GM12878 (cell line): ENCODE results near the gene OAF. TPM values are rescaled to one million over a fixed set of nuclear protein-coding genes. Genes with fewer than 3 reads are reported as not detected.

Experiments used
- CBX5 ChIP-seq: sonication (generic); IDR thresholded peaks from 2 replicates; pipeline ENCODE4 v1.6.1; 2016; ENCODE audit warnings: low read depth, moderate library complexity, mild to moderate bottlenecking, inconsistent platforms
- EGR1 ChIP-seq, 2 experiments: IDR thresholded peaks; 1 replicate in 1 of 2; 2 replicates in 1 of 2; pipeline ENCODE4 v1.6.1; 2011 to 2012; ENCODE audit warnings: low read depth in 2 of 2, low read length in 2 of 2, borderline replicate concordance in 1 of 2, mild to moderate bottlenecking in 1 of 2, moderate library complexity in 1 of 2
- IRF4 ChIP-seq: IDR thresholded peaks from 2 replicates; pipeline ENCODE4 v1.6.1; 2011; ENCODE audit warnings: low read depth, low read length
- JUND ChIP-seq: IDR thresholded peaks from 2 replicates; pipeline ENCODE4 v1.6.1; 2012; ENCODE audit warnings: low read depth, mild to moderate bottlenecking, low read length, improper control_type of control experiment, moderate library complexity
- MEF2A ChIP-seq: IDR thresholded peaks from 2 replicates; pipeline ENCODE4 v1.6.1; 2011; ENCODE audit warnings: low read depth, mild to moderate bottlenecking, low read length, moderate library complexity; ENCODE audit not compliant: insufficient read depth
- NFIC ChIP-seq: IDR thresholded peaks from 2 replicates; pipeline ENCODE4 v1.6.1; 2012; ENCODE audit warnings: low read depth, mild to moderate bottlenecking, inconsistent platforms, low read length, moderate library complexity
- NFYB ChIP-seq: IDR thresholded peaks from 2 replicates; pipeline ENCODE4 v1.6.1; 2011; ENCODE audit warnings: low read depth, mild to moderate bottlenecking, low read length, improper control_type of control experiment, moderate library complexity; ENCODE audit not compliant: insufficient read depth
- POLR2AphosphoS2 ChIP-seq: IDR thresholded peaks from 2 replicates; pipeline ENCODE4 v1.6.1; 2011; ENCODE audit warnings: low read depth, mild to moderate bottlenecking, low read length, improper control_type of control experiment, moderate library complexity
- RCOR1 ChIP-seq: conservative IDR thresholded peaks from 2 replicates; pipeline ENCODE4 v1.6.1; 2012; ENCODE audit warnings: low read depth, low read length, improper control_type of control experiment
- RFX5 ChIP-seq: IDR thresholded peaks from 2 replicates; pipeline ENCODE4 v1.6.1; 2011; ENCODE audit warnings: low read depth, low read length, improper control_type of control experiment
- SIX5 ChIP-seq: IDR thresholded peaks from 2 replicates; pipeline ENCODE4 v1.6.1; 2011; ENCODE audit warnings: mild to moderate bottlenecking, low read depth, low read length, moderate library complexity; ENCODE audit not compliant: severe bottlenecking
- SREBF1 ChIP-seq: IDR thresholded peaks from 2 replicates; pipeline ENCODE4 v1.6.1; 2012; ENCODE audit warnings: mild to moderate bottlenecking, low read length
- STAT1 ChIP-seq: fragments of 450-650 bp; conservative IDR thresholded peaks from 2 replicates; pipeline ENCODE4 v1.6.1; 2014; ENCODE audit warnings: antibody characterized with exemption, mild to moderate bottlenecking
- STAT3 ChIP-seq: IDR thresholded peaks from 2 replicates; pipeline ENCODE4 v1.6.1; 2011; ENCODE audit warnings: low read depth, low read length, improper control_type of control experiment
- SUPT20H ChIP-seq: IDR thresholded peaks from 2 replicates; pipeline ENCODE4 v1.6.1; 2011; ENCODE audit warnings: low read depth, mild to moderate bottlenecking, low read length, moderate library complexity, borderline replicate concordance; ENCODE audit not compliant: control insufficient read depth
- TCF7 ChIP-seq: IDR thresholded peaks from 2 replicates; pipeline ENCODE4 v1.6.1; 2014; ENCODE audit warnings: antibody characterized with exemption, borderline replicate concordance
- YBX1 ChIP-seq: fragments of 450-650 bp; IDR thresholded peaks from 2 replicates; pipeline ENCODE4 v1.6.1; 2016; ENCODE audit warnings: antibody characterized with exemption
- ZSCAN29 ChIP-seq: fragments of 450-650 bp; IDR thresholded peaks from 2 replicates; pipeline ENCODE4 v1.6.1; 2017; ENCODE audit warnings: mild to moderate bottlenecking, moderate library complexity
- polyA plus RNA-seq, 11 experiments: library from polyadenylated mRNA; depleted of rRNA in 4 of 11; unstranded in 6 of 11; stranded (reverse) in 5 of 11; fragments of >200 nt; fragmentation: Nextera tagmentation in 4 of 11; fragmentation: Illumina TruSeq in 1 of 11; extraction: Ambion mirVana in 4 of 11; extraction: Trizol in 1 of 11; gene quantifications; 1 replicate in 1 of 11; 2 replicates in 10 of 11; pipeline versions ENCODE4 v1.2.1 to v1.2.3, GENCODE V29; 2011 to 2016; ENCODE audit warnings: inconsistent platforms in 2 of 11, missing spikeins in 2 of 11, low read depth in 1 of 11
- total RNA-seq, 4 experiments: library from RNA; depleted of rRNA in 3 of 4; stranded (reverse); fragments of >200 nt in 3 of 4; fragmentation: Illumina TruSeq in 1 of 4; extraction: Trizol in 1 of 4; gene quantifications; 2 replicates each; pipeline versions ENCODE4 v1.2.1 to v1.2.3, GENCODE V29; 2013 to 2021
- TF ChIP-seq, protein P1 (sequence below): IDR thresholded peaks from 2 replicates; pipeline ENCODE4 v1.6.1; 2012; ENCODE audit warnings: low read length, inconsistent platforms
- TF ChIP-seq, protein P2 (sequence below): fragments of 450-650 bp; IDR thresholded peaks from 2 replicates; pipeline ENCODE4 v1.6.1; 2017; ENCODE audit warnings: mild to moderate bottlenecking, moderate library complexity
- TF ChIP-seq, protein P3 (sequence below): fragments of 450-650 bp; IDR thresholded peaks from 2 replicates; pipeline ENCODE4 v1.6.1; 2017; ENCODE audit warnings: low read depth, mild to moderate bottlenecking, moderate library complexity

OAF gene
- total and polyA plus RNA-seq, 10 of the 15 experiments (the other 5 are each of a cell fraction or from before 2014, with no cell fraction given), result 0.10 to 4.7 (median 1.1) TPM

DNA sequence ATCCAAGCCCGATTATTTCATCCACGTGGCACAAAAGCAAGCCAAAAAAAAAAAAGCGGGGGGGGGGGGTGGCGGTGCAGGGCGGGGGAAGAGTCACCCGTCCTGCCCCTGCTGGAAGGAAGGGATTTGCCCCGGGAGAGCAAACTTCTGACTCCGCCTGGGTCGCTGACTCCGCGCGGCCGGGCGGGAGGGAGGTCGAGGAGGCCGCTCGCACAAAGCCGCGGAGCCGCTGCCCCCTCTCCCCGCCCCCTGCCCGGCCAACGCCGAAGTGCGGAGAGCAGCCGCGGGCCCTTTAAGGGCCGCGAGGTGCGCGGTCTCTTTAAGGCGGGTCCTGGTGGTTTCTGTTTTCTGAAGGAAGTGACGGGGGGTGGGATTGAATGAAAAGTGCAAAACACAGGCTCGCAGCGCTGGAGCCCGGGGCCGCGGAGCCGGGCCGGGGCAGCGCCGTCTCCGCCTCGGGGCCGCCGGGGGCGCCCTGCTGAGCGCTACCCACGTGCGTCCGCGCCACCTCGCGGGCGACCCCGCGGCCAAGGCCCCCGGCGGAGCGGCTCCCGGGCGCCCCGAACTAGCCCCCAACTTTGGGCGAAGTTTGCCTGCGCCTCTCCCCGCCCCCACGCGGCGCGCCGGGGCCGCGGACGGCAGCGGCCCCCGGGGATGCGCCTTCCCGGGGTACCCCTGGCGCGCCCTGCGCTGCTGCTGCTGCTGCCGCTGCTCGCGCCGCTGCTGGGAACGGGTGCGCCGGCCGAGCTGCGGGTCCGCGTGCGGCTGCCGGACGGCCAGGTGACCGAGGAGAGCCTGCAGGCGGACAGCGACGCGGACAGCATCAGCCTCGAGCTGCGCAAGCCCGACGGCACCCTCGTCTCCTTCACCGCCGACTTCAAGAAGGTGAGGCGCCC, at the start of gene OAF (continued):
- TF ChIP-seq SIX5 (no peak), CBX5 (no peak), POLR2AphosphoS2 (no peak), ZSCAN29 (no peak), EGR1 (IDR thresholded peaks at IDR 0.05; ENCODE audit: borderline replicate concordance in 1 of 2, low read depth in 2 of 2, low read length in 2 of 2) (0 out of 3 replicates have a peak, but pooled peaks of 1 of the 2 experiments have one; percentile 34), STAT3 (no peak), TCF7 (no peak), SUPT20H (no peak), JUND (no peak), MEF2A (no peak), YBX1 (no peak), SREBF1 (no peak), STAT1 (no peak), NFYB (no peak), RFX5 (no peak), RCOR1 (no peak), NFIC (no peak), IRF4 (no peak)
- TF ChIP-seq, protein P1, sequence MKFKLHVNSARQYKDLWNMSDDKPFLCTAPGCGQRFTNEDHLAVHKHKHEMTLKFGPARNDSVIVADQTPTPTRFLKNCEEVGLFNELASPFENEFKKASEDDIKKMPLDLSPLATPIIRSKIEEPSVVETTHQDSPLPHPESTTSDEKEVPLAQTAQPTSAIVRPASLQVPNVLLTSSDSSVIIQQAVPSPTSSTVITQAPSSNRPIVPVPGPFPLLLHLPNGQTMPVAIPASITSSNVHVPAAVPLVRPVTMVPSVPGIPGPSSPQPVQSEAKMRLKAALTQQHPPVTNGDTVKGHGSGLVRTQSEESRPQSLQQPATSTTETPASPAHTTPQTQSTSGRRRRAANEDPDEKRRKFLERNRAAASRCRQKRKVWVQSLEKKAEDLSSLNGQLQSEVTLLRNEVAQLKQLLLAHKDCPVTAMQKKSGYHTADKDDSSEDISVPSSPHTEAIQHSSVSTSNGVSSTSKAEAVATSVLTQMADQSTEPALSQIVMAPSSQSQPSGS, result no peak
- TF ChIP-seq, protein P2, sequence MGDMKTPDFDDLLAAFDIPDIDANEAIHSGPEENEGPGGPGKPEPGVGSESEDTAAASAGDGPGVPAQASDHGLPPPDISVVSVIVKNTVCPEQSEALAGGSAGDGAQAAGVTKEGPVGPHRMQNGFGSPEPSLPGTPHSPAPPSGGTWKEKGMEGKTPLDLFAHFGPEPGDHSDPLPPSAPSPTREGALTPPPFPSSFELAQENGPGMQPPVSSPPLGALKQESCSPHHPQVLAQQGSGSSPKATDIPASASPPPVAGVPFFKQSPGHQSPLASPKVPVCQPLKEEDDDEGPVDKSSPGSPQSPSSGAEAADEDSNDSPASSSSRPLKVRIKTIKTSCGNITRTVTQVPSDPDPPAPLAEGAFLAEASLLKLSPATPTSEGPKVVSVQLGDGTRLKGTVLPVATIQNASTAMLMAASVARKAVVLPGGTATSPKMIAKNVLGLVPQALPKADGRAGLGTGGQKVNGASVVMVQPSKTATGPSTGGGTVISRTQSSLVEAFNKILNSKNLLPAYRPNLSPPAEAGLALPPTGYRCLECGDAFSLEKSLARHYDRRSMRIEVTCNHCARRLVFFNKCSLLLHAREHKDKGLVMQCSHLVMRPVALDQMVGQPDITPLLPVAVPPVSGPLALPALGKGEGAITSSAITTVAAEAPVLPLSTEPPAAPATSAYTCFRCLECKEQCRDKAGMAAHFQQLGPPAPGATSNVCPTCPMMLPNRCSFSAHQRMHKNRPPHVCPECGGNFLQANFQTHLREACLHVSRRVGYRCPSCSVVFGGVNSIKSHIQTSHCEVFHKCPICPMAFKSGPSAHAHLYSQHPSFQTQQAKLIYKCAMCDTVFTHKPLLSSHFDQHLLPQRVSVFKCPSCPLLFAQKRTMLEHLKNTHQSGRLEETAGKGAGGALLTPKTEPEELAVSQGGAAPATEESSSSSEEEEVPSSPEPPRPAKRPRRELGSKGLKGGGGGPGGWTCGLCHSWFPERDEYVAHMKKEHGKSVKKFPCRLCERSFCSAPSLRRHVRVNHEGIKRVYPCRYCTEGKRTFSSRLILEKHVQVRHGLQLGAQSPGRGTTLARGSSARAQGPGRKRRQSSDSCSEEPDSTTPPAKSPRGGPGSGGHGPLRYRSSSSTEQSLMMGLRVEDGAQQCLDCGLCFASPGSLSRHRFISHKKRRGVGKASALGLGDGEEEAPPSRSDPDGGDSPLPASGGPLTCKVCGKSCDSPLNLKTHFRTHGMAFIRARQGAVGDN, result no peak
- TF ChIP-seq, protein P3, sequence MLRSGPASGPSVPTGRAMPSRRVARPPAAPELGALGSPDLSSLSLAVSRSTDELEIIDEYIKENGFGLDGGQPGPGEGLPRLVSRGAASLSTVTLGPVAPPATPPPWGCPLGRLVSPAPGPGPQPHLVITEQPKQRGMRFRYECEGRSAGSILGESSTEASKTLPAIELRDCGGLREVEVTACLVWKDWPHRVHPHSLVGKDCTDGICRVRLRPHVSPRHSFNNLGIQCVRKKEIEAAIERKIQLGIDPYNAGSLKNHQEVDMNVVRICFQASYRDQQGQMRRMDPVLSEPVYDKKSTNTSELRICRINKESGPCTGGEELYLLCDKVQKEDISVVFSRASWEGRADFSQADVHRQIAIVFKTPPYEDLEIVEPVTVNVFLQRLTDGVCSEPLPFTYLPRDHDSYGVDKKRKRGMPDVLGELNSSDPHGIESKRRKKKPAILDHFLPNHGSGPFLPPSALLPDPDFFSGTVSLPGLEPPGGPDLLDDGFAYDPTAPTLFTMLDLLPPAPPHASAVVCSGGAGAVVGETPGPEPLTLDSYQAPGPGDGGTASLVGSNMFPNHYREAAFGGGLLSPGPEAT, result peak; percentile 85
